Right kidney (tissue), 1 donor: Measurements from ENCODE around the gene ZBTB46.

ENCODE experiments used
- DNase-seq: peaks from one replicate; pipeline ENCODE4 v3.0.0-alpha.2; 2016

The ZBTB46 gene

DNA sequence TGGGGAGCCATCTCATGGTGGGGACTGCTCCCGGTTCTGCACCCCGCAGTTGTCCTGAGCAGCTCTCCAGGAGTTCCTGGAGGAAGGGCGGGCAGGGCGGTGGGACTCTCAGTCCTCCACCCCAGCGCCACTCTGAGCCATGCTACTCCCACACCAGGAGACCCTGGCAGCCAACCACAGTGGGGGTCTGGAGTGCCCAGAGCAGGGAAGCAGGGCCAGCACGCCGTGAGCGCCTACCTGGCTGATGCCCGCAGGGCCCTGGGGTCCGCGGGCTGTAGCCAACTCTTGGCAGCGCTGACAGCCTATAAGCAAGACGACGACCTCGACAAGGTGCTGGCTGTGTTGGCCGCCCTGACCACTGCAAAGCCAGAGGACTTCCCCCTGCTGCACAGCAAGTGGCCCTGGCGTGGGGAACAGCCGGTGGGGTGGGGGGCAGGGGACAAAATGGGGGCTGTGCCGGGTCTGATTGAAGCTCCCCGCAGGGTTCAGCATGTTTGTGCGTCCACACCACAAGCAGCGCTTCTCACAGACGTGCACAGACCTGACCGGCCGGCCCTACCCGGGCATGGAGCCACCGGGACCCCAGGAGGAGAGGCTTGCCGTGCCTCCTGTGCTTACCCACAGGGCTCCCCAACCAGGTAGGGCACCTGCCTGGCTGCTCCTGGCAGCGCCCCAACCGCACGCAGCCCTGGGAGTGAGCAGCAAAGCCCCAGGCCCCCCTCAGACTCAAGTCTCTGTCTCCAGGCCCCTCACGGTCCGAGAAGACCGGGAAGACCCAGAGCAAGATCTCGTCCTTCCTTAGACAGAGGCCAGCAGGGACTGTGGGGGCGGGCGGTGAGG is 136.3 kb downstream of the ZBTB46 start:
- DNase-seq = no peak

DNA sequence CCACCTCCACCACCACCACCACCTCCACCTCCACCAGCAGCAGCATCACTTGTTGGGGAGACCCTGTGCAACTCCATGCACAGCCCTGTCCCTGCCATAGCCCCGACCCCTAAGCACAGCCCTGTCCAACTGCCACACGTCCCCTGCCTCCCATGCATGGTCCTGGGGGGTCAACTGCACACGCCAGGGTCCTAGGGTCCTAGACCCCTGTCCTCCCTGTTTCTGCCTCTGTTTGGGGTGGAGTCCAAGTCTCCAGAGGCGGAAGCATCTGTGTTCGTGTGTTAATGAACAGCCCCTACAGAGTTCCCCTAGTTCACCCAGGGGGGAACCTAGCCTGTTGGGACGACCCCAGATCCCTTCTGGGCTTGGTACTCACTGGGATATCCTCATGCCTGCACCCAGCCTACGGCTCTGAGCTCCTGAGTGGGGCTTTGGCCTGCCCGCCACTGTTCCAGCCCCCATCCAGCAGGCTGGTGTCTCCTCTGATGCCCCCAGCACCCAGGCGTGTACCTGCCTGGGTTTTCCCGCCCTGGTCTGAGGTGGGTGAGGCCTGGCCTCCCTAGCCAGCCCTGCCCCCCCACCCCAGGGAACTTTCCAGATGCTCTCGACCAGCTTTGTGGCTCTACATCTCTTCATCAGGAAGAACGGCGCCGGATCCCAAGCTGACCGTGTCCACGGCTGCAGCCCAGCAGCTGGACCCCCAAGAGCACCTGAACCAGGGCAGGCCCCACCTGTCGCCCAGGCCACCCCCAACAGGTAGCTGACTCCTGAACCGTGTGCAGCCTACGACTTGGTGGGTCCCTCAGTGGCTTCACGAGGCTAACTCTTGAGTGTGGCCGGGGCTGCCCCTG is 137.1 kb downstream of the ZBTB46 start:
- DNase-seq = no peak
